ENCODE data around the gene DEFB108B.
"Not testable (repeated sequence)": the region's sequence is repeated elsewhere in the genome, so short reads cannot be mapped to it uniquely, and the experiment has no call there.

The DEFB108B gene

GRCh38 chr11:71832811-71833210, at the start of gene DEFB108B:
TSS of gene DEFB108B (plus strand) at chr11:71833200. CDS start at chr11:71833200, 0 bp downstream.
- not testable (repeated sequence) for DNase-seq

GRCh38 chr11:71786114-71786847, 46.7 kb upstream of the DEFB108B start:
- not testable (repeated sequence) for DNase-seq

- DNase-seq: not testable (repeated sequence)
Observed at GRCh38 chr11:71786848-71787097, 46.2 kb upstream of the DEFB108B start.

GRCh38 chr11:71787098-71787823, 45.7 kb upstream of the DEFB108B start:
- DNase-seq: peak; percentile 67 to 78

GRCh38 chr11:71787824-71788454, 45.1 kb upstream of the DEFB108B start:
- DNase-seq: not testable (repeated sequence)

- DNase-seq: not testable (repeated sequence)
Observed at GRCh38 chr11:71789444-71790196, 43.4 kb upstream of the DEFB108B start.

- DNase-seq: peak; percentile 76 to 84
Observed at GRCh38 chr11:71791111-71791510, 41.9 kb upstream of the DEFB108B start.

GRCh38 chr11:71792621-71793235, 40.3 kb upstream of the DEFB108B start:
- peak in 1 of 2 experiments; percentile 30 for DNase-seq

- peak in 1 of 2 experiments; percentile 11 for DNase-seq
Observed at GRCh38 chr11:71794386-71795040, 38.5 kb upstream of the DEFB108B start.

GRCh38 chr11:71795236-71795635, 37.8 kb upstream of the DEFB108B start:
- DNase-seq: not testable (repeated sequence)

- not testable (repeated sequence) for DNase-seq
Observed at GRCh38 chr11:71796016-71796415, 37.0 kb upstream of the DEFB108B start.

- DNase-seq: not testable (repeated sequence)
Observed at GRCh38 chr11:71796781-71797180, 36.2 kb upstream of the DEFB108B start.

- DNase-seq: not testable (repeated sequence)
Observed at GRCh38 chr11:71799556-71800128, 33.4 kb upstream of the DEFB108B start.

GRCh38 chr11:71800335-71800953, 32.6 kb upstream of the DEFB108B start:
- peak; percentile 22 to 52 for DNase-seq

- DNase-seq: not testable (repeated sequence)
Observed at GRCh38 chr11:71801026-71801425, 32.0 kb upstream of the DEFB108B start.

- DNase-seq: not testable (repeated sequence)
Observed at GRCh38 chr11:71802874-71803273, 30.1 kb upstream of the DEFB108B start.

GRCh38 chr11:71804158-71804947, 28.6 kb upstream of the DEFB108B start:
- DNase-seq: not testable (repeated sequence)

GRCh38 chr11:71812529-71812928, 20.5 kb upstream of the DEFB108B start:
- DNase-seq: not testable (repeated sequence)

- peak; percentile 10 to 66 for DNase-seq
Observed at GRCh38 chr11:71813481-71814355, 19.3 kb upstream of the DEFB108B start.

Measured in NCI-H524 (cell line).